ENCODE results near the gene PPARA. TPM values are rescaled to one million over a fixed set of nuclear protein-coding genes. Genes with fewer than 3 reads are reported as not detected.
A peak's percentile ranks its signal among the peaks of the same experiment; 100 is the strongest.

The PPARA gene
- total and polyA plus RNA-seq, 9 of the 15 experiments (the other 6 are each of a cell fraction or from before 2014, with no cell fraction given), result 0.64 to 5.3 (median 3.5) TPM

GRCh38 chr22:46278656-46279645 is 128.6 kb downstream of the PPARA start (continued):
- TF ChIP-seq HMGN3 (IDR thresholded peaks at IDR 0.05; ENCODE audit: borderline replicate concordance, extremely low read depth, insufficient read length, low read depth, low read length) (no peak), HNRNPH1 (optimal IDR thresholded peaks at IDR 0.05; ENCODE audit: low read depth, low read length) (no peak), TAF1 (IDR thresholded peaks at IDR 0.05; ENCODE audit: control insufficient read depth, extremely low read depth, insufficient read depth, low read length, severe bottlenecking) (no peak), BRF1 (IDR thresholded peaks at IDR 0.05; ENCODE audit: borderline replicate concordance, extremely low read depth, insufficient read length) (no peak)
- TF ChIP-seq, protein P1, sequence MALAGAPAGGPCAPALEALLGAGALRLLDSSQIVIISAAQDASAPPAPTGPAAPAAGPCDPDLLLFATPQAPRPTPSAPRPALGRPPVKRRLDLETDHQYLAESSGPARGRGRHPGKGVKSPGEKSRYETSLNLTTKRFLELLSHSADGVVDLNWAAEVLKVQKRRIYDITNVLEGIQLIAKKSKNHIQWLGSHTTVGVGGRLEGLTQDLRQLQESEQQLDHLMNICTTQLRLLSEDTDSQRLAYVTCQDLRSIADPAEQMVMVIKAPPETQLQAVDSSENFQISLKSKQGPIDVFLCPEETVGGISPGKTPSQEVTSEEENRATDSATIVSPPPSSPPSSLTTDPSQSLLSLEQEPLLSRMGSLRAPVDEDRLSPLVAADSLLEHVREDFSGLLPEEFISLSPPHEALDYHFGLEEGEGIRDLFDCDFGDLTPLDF (CRISPR knock-in tag; IDR thresholded peaks at IDR 0.05), result no peak

GRCh38 chr22:46280063-46280817 is 129.9 kb downstream of the PPARA start:
- Histone ChIP-seq H3K9me1 (ENCODE audit: control insufficient read depth, insufficient read depth, low read length) (no peaks in the 10 kb centered on the region), H3K4me1 (replicated peaks in 1 of 2; ENCODE audit: control insufficient read depth in 2 of 2, insufficient read depth in 2 of 2, low read length in 2 of 2) (no peaks in the 10 kb centered on the region; a peak in 2 of 5 replicates), H3K9me3 (replicated peaks; ENCODE audit: control insufficient read depth, insufficient read depth, low read depth, low read length) (no peaks in the 10 kb centered on the region), H3K27me3 (ENCODE audit: control insufficient read depth in 2 of 2, insufficient read depth in 2 of 2, low read length in 2 of 2) (no peaks in the 10 kb centered on the region), H3K27ac (ENCODE audit: extremely low read depth, low read depth, low read length) (no peak overlapping the region), H3K9ac (ENCODE audit: insufficient read depth in 1 of 2, low read depth in 2 of 2, low read length in 2 of 2) (no peak overlapping the region), H3K4me3 (no peak overlapping the region), H2AFZ (ENCODE audit: low read depth, low read length) (no peak overlapping the region), H3K79me2 (ENCODE audit: control insufficient read depth, insufficient read depth, low read length) (no peaks in the 10 kb centered on the region), H3K36me3 (ENCODE audit: control insufficient read depth, insufficient read depth, low read length) (peaks cover 82% of the 10 kb centered on the region), H4K20me1 (replicated peaks; ENCODE audit: control insufficient read depth, insufficient read depth, low read length) (no peaks in the 10 kb centered on the region), H3K4me2 (ENCODE audit: insufficient read depth, low read length) (no peak overlapping the region)
- TF ChIP-seq RBFOX2 (IDR thresholded peaks at IDR 0.05; ENCODE audit: low read depth, low read length) (0 out of 2 replicates have a peak, but pooled peaks have one; percentile 3), ZBTB26 (CRISPR knock-in tag; IDR thresholded peaks at IDR 0.05) (no peak)
- CTCF ChIA-PET (ENCODE audit: low intra/inter-chr PET ratio), result no interaction called here
- DNase-seq (ENCODE audit: extremely low read depth in 1 of 4, low spot score in 3 of 4) (no peak), ATAC-seq (no peak), FAIRE-seq (no peak)
- POLR2A ChIA-PET, result interaction anchor here (0.6 to 4.3 kb wide), 3 partner anchors 11 to 31 kb away, joined by 3 to 28 read pairs (median 3); partner anchors contain the start of gene TTC38
- intact Hi-C loops (cut with micrococcal nuclease), result no loop called here
- BruUV-seq (replicated peaks), result no TSS peak
- in situ Hi-C loops (cut with MboI), result no loop called here
- 98% methylated on average over 6 of the region's 12 CpGs for WGBS (ENCODE audit: insufficient coverage, low coverage, missing lambda C conversion rate)

Data from K562 (cell line).